NB4 (cell line): ENCODE measurements around the gene NENF.

Experiments
- CTCF ChIP-seq: IDR thresholded peaks from one replicate; pipeline ENCODE4 v1.5.1; 2012; ENCODE audit warnings: low read depth, low read length
- MAX ChIP-seq: IDR thresholded peaks from 2 replicates; pipeline ENCODE4 v1.6.1; 2011; ENCODE audit warnings: low read depth, low read length
- POLR2A ChIP-seq: IDR thresholded peaks from 2 replicates; pipeline ENCODE4 v1.6.1; 2011; ENCODE audit warnings: mild to moderate bottlenecking; ENCODE audit not compliant: insufficient read length; ENCODE audit errors: extremely low read depth

DNA sequence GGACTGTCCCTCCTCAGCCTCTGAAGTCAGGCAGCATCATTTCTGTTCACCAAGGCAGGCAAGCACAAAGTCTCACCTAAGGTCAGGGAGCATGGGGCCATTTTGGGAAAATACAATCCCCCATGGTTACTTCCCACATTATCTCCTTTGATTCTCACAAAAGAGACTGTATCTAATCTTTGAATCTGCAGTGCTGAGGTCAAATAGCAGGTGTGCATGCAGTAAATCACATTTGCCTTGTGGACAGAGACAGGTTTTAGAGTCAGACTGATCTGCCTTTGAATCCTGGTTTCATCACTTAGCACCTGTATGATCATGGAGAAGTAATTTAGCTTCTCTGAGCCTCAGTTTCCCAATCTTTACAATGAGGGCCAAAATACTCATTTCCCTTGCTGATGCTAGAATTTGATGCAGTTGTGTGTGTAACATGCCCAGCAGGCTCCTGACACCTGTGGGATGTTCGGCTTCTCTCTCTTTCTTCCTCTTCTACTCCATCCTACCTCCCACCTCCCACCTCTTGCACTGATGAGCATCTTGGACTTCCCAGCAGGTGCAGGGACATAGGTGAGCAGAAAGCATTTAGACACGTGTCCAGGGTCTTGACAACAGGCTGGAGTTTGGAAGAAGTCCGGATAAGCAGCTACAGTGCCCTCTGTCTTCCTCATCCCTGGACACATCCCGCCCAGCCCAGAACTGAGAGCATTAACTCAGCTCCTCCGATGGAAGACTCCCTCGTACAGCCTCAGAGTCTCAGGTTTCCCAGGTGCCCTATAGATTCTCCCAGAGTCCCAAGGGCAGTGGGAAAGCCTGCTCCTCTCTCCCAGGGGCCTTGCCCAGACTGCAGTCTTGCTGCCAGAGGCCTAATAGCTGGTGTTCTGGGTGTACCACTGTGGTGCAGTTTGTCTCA is 18.9 kb downstream of the NENF start:
- TF ChIP-seq POLR2A, result no peak
- no peak for TF ChIP-seq CTCF
- no peak for TF ChIP-seq MAX
